ENCODE results near the gene NKX2-3.

GRCh38 chr10:99524736-99525380, 7.9 kb upstream of the NKX2-3 start:
- TF ChIP-seq SP2 (IDR thresholded peaks at IDR 0.05; ENCODE audit: low read length) (no peak), CTCF (IDR thresholded peaks at IDR 0.05; ENCODE audit: control extremely low read depth in 1 of 3, insufficient read depth in 1 of 3, low read depth in 1 of 3, low read length in 3 of 3) (no peak), EP300 (IDR thresholded peaks at IDR 0.05; ENCODE audit: borderline replicate concordance in 1 of 2, low read depth in 2 of 2, low read length in 2 of 2) (no peak), SRF (IDR thresholded peaks at IDR 0.05; ENCODE audit: low read depth, low read length) (no peak), TAF1 (IDR thresholded peaks at IDR 0.05; ENCODE audit: low read depth, low read length) (no peak), RAD21 (IDR thresholded peaks at IDR 0.05 in 1 of 2, conservative IDR thresholded peaks at IDR 0.05 in 1 of 2; ENCODE audit: low read depth in 2 of 2, low read length in 2 of 2) (no peak)
